K562 (cell line): ENCODE measurements around the gene BLCAP. TPM values are rescaled to one million over a fixed set of nuclear protein-coding genes. Genes with fewer than 3 reads are reported as not detected.

ENCODE experiments used
- BCOR ChIP-seq: fragments of 450-650 bp; IDR thresholded peaks from 2 replicates; pipeline ENCODE4 v1.6.1; 2016
- CBX2 ChIP-seq: fragments of 200-600 bp; sonication (generic); IDR thresholded peaks from one replicate; pipeline ENCODE4 v1.6.1; 2012; ENCODE audit warnings: mild to moderate bottlenecking, low read length, inconsistent platforms; ENCODE audit not compliant: insufficient read depth, poor library complexity, severe bottlenecking
- CEBPG ChIP-seq, 3 experiments: fragments of 200-800 bp in 1 of 3; sonication (Bioruptor generic) in 1 of 3; sonication (generic) in 1 of 3; formaldehyde crosslinking in 1 of 3; IDR thresholded peaks in 2 of 3; conservative IDR thresholded peaks in 1 of 3; 2 replicates each; pipeline versions ENCODE4 v1.6.1 to v1.8.0; 2016 to 2022; ENCODE audit warnings: missing compliant biosample characterization in 2 of 3, missing genetic modification characterization in 2 of 3, mild to moderate bottlenecking in 1 of 3, missing genetic modification reagents in 1 of 3
- ELK3 ChIP-seq: fragments of 450-650 bp; formaldehyde crosslinking; IDR thresholded peaks from 2 replicates; pipeline ENCODE4 v1.4.0; 2020; ENCODE audit warnings: mild to moderate bottlenecking
- FUS ChIP-seq: fragments of 200-400 bp; formaldehyde crosslinking; optimal IDR thresholded peaks from 2 replicates; pipeline ENCODE3; 2017; ENCODE audit warnings: low read depth, low read length
- KDM1A ChIP-seq, 2 experiments: fragments of 450-650 bp; IDR thresholded peaks; 2 replicates each; pipeline ENCODE4 v1.6.1; 2016; ENCODE audit warnings: mild to moderate bottlenecking in 2 of 2
- KLF16 ChIP-seq: IDR thresholded peaks from 2 replicates; pipeline ENCODE4 v1.6.1; 2016; ENCODE audit warnings: antibody characterized with exemption
- MCM7 ChIP-seq, 2 experiments: fragments of 450-650 bp; IDR thresholded peaks; 2 replicates each; pipeline ENCODE4 v1.6.1; 2016 to 2018
- NBN ChIP-seq: fragments of 450-650 bp; IDR thresholded peaks from 2 replicates; pipeline ENCODE4 v1.6.1; 2016; ENCODE audit warnings: low read depth, mild to moderate bottlenecking
- NR1H2 ChIP-seq: sonication (generic); formaldehyde crosslinking; IDR thresholded peaks from 2 replicates; pipeline ENCODE4 v1.4.0; 2020; ENCODE audit warnings: mild to moderate bottlenecking, missing genetic modification reagents
- NRF1 ChIP-seq, 2 experiments: fragments of 450-650 bp; IDR thresholded peaks in 1 of 2; conservative IDR thresholded peaks in 1 of 2; 2 replicates each; pipeline ENCODE4 v1.6.1; 2014; ENCODE audit warnings: mild to moderate bottlenecking in 2 of 2
- PHB2 ChIP-seq: fragments of 450-650 bp; IDR thresholded peaks from 2 replicates; pipeline ENCODE4 v1.6.1; 2017; ENCODE audit warnings: low read depth
- SLC30A9 ChIP-seq: fragments of 250-450 bp; sonication (Bioruptor Pico); IDR thresholded peaks from 2 replicates; pipeline ENCODE4 v1.8.0; 2022; ENCODE audit warnings: mild to moderate bottlenecking, moderate library complexity
- SMAD1 ChIP-seq: fragments of 150-350 bp; IDR thresholded peaks from 2 replicates; pipeline ENCODE4 v1.6.1; 2014; ENCODE audit warnings: low read length, low read depth; ENCODE audit not compliant: partially characterized antibody
- SMAD4 ChIP-seq: fragments of 250-450 bp; sonication (Bioruptor Pico); conservative IDR thresholded peaks from 2 replicates; pipeline ENCODE4 v1.8.0; 2021; ENCODE audit warnings: inconsistent platforms, mild to moderate bottlenecking, moderate library complexity
- SP1 ChIP-seq: sonication (generic); formaldehyde crosslinking; IDR thresholded peaks from 2 replicates; pipeline ENCODE4 v1.8.1; 2022; ENCODE audit warnings: mild to moderate bottlenecking, missing genetic modification reagents
- STAT5A ChIP-seq: IDR thresholded peaks from 2 replicates; pipeline ENCODE4 v1.6.1; 2012; ENCODE audit warnings: low read length, inconsistent platforms, borderline replicate concordance
- TARDBP ChIP-seq: fragments of 450-650 bp; IDR thresholded peaks from 2 replicates; pipeline ENCODE4 v1.6.1; 2016
- ZFP36 ChIP-seq: fragments of 150-350 bp; IDR thresholded peaks from 2 replicates; pipeline ENCODE4 v1.6.1; 2018; ENCODE audit warnings: low read length, low read depth; ENCODE audit not compliant: partially characterized antibody
- ZHX1 ChIP-seq: fragments of 150-350 bp; conservative IDR thresholded peaks from 2 replicates; pipeline ENCODE4 v1.6.1; 2014; ENCODE audit warnings: low read length
- ZNF24 ChIP-seq: fragments of 450-650 bp; IDR thresholded peaks from 2 replicates; pipeline ENCODE4 v1.6.1; 2016
- ZNF436 ChIP-seq: fragments of 250-450, 450-650 bp; sonication (Bioruptor Pico); formaldehyde crosslinking; IDR thresholded peaks from 2 replicates; pipeline ENCODE4 v1.7.0; 2020; ENCODE audit warnings: mild to moderate bottlenecking
- polyA plus RNA-seq, 8 experiments: library from polyadenylated mRNA; depleted of rRNA in 4 of 8; stranded (reverse) in 5 of 8; unstranded in 3 of 8; fragments of >200 nt; fragmentation: Nextera tagmentation in 2 of 8; fragmentation: Illumina TruSeq in 1 of 8; extraction: Ambion mirVana in 2 of 8; extraction: Trizol in 1 of 8; gene quantifications; 2 replicates each; pipeline versions ENCODE4 v1.2.1 to v1.2.3, GENCODE V29; 2011 to 2014; ENCODE audit warnings: inconsistent platforms in 1 of 8, missing spikeins in 1 of 8
- total RNA-seq, 7 experiments: library from RNA; depleted of rRNA in 6 of 7; stranded (reverse); fragments of >200 nt in 6 of 7; fragmentation: Illumina TruSeq in 2 of 7; extraction: Trizol in 2 of 7; gene quantifications; 2 replicates each; pipeline versions ENCODE4 v1.2.1 to v1.2.3, GENCODE V29; 2011 to 2021; ENCODE audit warnings: low replicate concordance in 1 of 7
- TF ChIP-seq, protein P1 (sequence below): IDR thresholded peaks from 2 replicates; pipeline ENCODE4 v1.6.1; 2012; ENCODE audit warnings: low read depth, low read length, improper control_type of control experiment, borderline replicate concordance
- TF ChIP-seq, protein P2 (sequence below): IDR thresholded peaks from 2 replicates; pipeline ENCODE4 v1.6.1; 2016; ENCODE audit warnings: missing genetic modification characterization, missing compliant biosample characterization

BLCAP gene
- total and polyA plus RNA-seq, 9 of the 15 experiments (the other 6 are each of a cell fraction or from before 2014, with no cell fraction given) = 16.9 to 41.5 (median 27.6) TPM

DNA sequence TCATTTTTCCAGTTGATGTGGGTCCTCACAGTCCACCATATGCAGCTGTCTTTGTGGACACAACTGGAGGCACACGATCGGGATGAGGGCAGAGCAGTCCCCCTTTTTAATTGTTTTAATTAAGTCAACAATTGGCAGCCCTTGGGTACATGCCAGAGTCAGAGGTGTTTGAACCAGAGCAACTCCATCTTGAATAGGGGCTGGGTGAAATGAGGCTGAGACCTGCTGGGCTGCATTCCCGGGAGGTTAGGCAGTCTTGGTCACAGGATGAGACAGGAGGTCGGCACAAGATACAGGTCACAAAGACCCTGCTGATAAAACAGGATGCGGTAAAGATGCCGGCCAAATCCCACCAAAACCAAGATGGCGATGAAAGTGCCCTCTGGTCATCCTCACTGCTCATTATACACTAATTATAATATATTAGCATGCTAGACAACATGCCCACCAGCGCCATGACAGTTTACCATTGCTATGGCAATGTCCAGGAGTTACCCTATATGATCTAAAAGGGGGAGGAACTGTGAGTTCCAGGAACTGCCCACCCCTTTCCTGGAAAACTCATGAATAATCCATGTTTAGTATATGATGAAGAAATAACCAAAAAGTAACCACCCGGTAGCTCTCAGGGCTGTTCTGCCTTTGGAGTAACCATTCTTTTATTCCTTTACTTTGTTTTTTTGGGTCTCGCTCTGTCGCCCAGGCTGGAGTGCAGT, 31.8 kb upstream of the BLCAP start (continued):
- TF ChIP-seq SMAD1 = no peak
- TF ChIP-seq, protein P1, sequence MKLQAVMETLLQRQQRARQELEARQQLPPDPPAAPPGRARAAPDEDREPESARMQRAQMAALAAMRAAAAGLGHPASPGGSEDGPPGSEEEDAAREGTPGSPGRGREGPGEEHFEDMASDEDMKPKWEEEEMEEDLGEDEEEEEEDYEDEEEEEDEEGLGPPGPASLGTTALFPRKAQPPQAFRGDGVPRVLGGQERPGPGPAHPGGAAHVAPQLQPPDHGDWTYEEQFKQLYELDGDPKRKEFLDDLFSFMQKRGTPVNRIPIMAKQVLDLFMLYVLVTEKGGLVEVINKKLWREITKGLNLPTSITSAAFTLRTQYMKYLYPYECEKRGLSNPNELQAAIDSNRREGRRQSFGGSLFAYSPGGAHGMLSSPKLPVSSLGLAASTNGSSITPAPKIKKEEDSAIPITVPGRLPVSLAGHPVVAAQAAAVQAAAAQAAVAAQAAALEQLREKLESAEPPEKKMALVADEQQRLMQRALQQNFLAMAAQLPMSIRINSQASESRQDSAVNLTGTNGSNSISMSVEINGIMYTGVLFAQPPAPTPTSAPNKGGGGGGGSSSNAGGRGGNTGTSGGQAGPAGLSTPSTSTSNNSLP = no peak
- TF ChIP-seq SP1 = no peak
- no peak for TF ChIP-seq CEBPG (CRISPR knock-in tag; IDR thresholded peaks at IDR 0.05)
- peak in 1 of 2 experiments; percentile 58; a peak in 2 of 4 replicates for TF ChIP-seq CEBPG (tag; conservative IDR thresholded peaks at IDR 0.05 in 1 of 2, IDR thresholded peaks at IDR 0.05 in 1 of 2)
- no peak for TF ChIP-seq TARDBP
- TF ChIP-seq MCM7 (IDR thresholded peaks at IDR 0.05) = no peak
- TF ChIP-seq SLC30A9 (CRISPR knock-in tag) = no peak
- no peak for TF ChIP-seq CBX2
- no peak for TF ChIP-seq NR1H2 (CRISPR knock-in tag)
- no peak for TF ChIP-seq ZHX1
- TF ChIP-seq, protein P2, sequence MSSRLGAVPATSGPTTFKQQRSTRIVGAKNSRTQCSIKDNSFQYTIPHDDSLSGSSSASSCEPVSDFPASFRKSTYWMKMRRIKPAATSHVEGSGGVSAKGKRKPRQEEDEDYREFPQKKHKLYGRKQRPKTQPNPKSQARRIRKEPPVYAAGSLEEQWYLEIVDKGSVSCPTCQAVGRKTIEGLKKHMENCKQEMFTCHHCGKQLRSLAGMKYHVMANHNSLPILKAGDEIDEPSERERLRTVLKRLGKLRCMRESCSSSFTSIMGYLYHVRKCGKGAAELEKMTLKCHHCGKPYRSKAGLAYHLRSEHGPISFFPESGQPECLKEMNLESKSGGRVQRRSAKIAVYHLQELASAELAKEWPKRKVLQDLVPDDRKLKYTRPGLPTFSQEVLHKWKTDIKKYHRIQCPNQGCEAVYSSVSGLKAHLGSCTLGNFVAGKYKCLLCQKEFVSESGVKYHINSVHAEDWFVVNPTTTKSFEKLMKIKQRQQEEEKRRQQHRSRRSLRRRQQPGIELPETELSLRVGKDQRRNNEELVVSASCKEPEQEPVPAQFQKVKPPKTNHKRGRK (tag) = no peak
- no peak for TF ChIP-seq PHB2
- peak; percentile 92 for TF ChIP-seq STAT5A
- TF ChIP-seq ZNF24 = no peak
- no peak for TF ChIP-seq ZNF436 (CRISPR knock-in tag)
- TF ChIP-seq SMAD4 = no peak
- no peak for TF ChIP-seq KDM1A (IDR thresholded peaks at IDR 0.05)
- no peak for TF ChIP-seq ZFP36
- TF ChIP-seq NRF1 (conservative IDR thresholded peaks at IDR 0.05 in 1 of 2, IDR thresholded peaks at IDR 0.05 in 1 of 2) = no peak
- no peak for TF ChIP-seq FUS
- no peak for TF ChIP-seq BCOR
- TF ChIP-seq NBN = no peak
- TF ChIP-seq ELK3 (CRISPR knock-in tag) = no peak
- TF ChIP-seq KLF16 = no peak
